Brain microvascular endothelial cell (primary cell): ENCODE measurements around the gene PNLDC1.

Experiments
- DNase-seq: peaks from one replicate; pipeline ENCODE4 v3.0.0-alpha.2; 2020
- H3K27ac ChIP-seq: fragments of 250-450 bp; sonication (Bioruptor Pico); 2 replicates; pipeline ENCODE4 v1.5.1; 2020; ENCODE audit warnings: mild to moderate bottlenecking, moderate library complexity
- H3K27me3 ChIP-seq: fragments of 250-450 bp; sonication (Bioruptor Pico); replicated peaks from 2 replicates; pipeline ENCODE4 v1.5.1; 2020; ENCODE audit warnings: mild to moderate bottlenecking
- H3K36me3 ChIP-seq: fragments of 250-450 bp; sonication (Bioruptor Pico); replicated peaks from 2 replicates; pipeline ENCODE4 v1.5.1; 2020; ENCODE audit warnings: mild to moderate bottlenecking
- H3K4me3 ChIP-seq: 2 replicates; pipeline ENCODE4 v1.5.1; 2011; ENCODE audit warnings: low read depth, mild to moderate bottlenecking, control low read depth, low read length, moderate library complexity
- CTCF ChIP-seq: IDR thresholded peaks from 2 replicates; pipeline ENCODE4 v1.5.1; 2011; ENCODE audit warnings: low read depth, mild to moderate bottlenecking, moderate library complexity, low read length, control low read depth, inconsistent platforms; ENCODE audit errors: missing control alignments
- in situ Hi-C: cut with HindIII; loops from 2 replicates; pipeline ENCODE4 v1.10.0; 2017; ENCODE audit warnings: low sequenced_read_pairs, low pct_ligation_motif_present

The PNLDC1 gene

DNA sequence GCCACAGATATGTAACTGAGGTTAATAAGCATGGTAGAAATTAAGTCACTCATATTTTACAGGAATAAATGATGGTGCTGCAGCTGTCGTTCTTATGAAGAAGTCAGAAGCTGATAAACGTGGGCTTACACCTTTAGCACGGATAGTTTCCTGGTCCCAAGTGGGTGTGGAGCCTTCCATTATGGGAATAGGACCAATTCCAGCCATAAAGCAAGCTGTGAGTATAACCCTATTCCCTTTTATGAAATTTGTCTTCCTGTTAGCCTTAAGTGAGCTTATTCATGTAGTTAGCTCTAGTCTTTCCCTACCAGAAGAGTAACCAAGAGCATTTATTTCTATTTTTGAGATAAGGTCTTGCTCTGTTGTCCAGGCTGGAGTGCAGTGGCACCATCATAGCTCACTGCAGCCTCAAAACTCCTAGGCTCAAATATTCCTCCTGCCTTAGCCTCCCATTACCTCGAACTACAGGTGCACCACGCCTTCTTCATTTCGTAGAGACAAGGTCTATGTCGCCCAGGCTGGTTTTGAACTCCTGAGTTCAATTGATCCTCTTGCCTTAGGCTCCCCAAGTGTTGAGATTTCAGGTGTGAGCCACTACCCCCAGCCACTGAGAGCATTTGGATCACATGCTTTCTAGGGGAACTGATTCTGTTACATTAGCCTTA lies 22.7 kb upstream of the PNLDC1 start:
- peaks cover 61% of the 10 kb centered on the region for H3K36me3 ChIP-seq
- H3K4me3 ChIP-seq: no peak overlapping the region
- in situ Hi-C loops: no loop called here
- H3K27me3 ChIP-seq: no peaks in the 10 kb centered on the region
- H3K27ac ChIP-seq: no peak overlapping the region
- DNase-seq: no peak
- no peak for TF ChIP-seq CTCF

DNA sequence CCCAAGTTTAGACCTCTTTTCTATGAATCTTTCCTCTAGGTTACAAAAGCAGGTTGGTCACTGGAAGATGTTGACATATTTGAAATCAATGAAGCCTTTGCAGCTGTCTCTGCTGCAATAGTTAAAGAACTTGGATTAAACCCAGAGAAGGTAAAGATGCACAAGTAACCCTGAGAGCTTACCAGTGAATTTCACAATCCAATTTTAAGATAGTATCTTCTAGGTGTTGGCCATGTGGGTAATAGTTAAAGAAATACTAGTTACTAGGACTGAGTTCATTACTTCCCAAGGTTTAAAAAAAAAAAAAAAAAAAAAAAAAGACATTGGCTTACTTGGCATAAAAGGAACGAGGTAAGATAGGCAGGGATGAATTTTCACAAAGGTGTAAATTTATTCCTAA lies 21.9 kb upstream of the PNLDC1 start:
- in situ Hi-C loops: no loop called here
- H3K36me3 ChIP-seq: peaks cover 69% of the 10 kb centered on the region
- H3K27ac ChIP-seq: no peak overlapping the region
- DNase-seq: no peak
- no peak overlapping the region for H3K4me3 ChIP-seq
- no peak for TF ChIP-seq CTCF
- H3K27me3 ChIP-seq: no peaks in the 10 kb centered on the region

GRCh38 chr6:159778542-159779103 lies 21.5 kb upstream of the PNLDC1 start:
- Histone ChIP-seq H3K27me3 (no peaks in the 10 kb centered on the region), H3K4me3 (no peak overlapping the region), H3K36me3 (peaks cover 72% of the 10 kb centered on the region), H3K27ac (no peak overlapping the region)
- no peak for DNase-seq
- no peak for TF ChIP-seq CTCF
- in situ Hi-C loops: no loop called here

DNA sequence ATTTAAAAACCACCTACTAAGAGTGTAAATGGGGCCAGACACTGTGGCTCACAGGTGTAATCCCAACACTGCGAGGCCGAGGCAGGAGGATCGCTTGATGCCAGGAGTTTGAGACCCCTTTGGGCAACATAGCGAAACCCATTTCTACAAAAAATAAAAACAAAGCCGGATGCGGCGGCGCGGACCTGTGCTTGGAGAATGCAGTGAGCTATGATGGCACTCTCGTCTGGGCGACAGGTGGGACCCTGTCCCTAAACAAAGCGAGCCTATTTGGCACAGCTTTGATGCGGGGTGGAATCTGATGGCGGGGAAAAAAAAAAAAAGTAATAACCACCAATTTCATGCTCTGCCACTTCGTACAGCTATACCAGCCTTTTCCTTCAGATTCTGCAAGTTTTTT lies 11.8 kb upstream of the PNLDC1 start:
- no peak for DNase-seq
- Histone ChIP-seq H3K27me3 (no peaks in the 10 kb centered on the region), H3K4me3 (peak overlapping the region; percentile 99), H3K27ac (peak overlapping the region; percentile 77), H3K36me3 (peaks cover 39% of the 10 kb centered on the region)
- in situ Hi-C loops: no loop called here
- no peak for TF ChIP-seq CTCF

DNA sequence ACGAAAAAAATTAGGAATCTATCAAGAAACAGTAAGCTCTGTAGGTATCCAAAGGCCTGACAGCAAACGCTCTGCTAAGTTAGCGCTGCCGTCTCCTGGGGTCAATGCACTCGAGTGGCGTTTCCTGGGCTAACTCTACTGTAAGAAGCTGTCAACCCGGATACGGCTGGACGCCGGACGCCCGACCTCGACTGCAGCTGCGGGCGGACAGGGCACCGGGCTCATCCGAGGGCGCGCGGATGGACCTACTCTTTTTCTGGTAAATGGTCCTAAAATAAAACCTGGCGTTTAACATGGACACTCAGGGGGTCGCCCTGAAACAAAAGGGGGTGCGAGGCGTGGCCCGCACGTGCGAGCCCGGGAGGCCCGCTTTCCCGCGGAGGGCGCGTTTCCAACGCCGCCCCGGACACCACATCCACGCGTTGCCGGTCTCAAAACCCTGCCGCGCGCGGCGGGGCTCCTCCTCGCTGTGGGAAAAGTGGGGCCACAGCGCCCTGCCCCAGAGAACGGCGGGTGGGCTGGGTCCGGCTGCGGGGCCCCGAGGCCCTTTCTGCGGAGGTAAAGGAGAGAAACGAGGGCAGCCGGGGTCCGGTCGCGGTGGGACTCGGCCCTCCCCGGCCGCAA lies 11.2 kb upstream of the PNLDC1 start:
- H3K4me3 ChIP-seq: peak overlapping the region; percentile 99
- in situ Hi-C loops: no loop called here
- H3K27ac ChIP-seq: peak overlapping the region; percentile 77
- no peaks in the 10 kb centered on the region for H3K27me3 ChIP-seq
- DNase-seq: peak; percentile 28
- TF ChIP-seq CTCF: no peak
- H3K36me3 ChIP-seq: peaks cover 37% of the 10 kb centered on the region
